Endothelial cell of umbilical vein (primary cell): Measurements from ENCODE around the gene ANKH. TPM values are rescaled to one million over a fixed set of nuclear protein-coding genes. Genes with fewer than 3 reads are reported as not detected.

Experiments used
- BruUV-seq: library from RNA; stranded (reverse); fragments of 400-500 nt; replicated peaks from 2 replicates; lab custom pipeline; 2021; lab: Mats Ljungman, UMichigan
- CTCF ChIA-PET: fragments of 300-600, 350-600 bp; sonication (Branson Sonifier 250); formaldehyde crosslinking; loops from one replicate; lab custom pipeline; 2021; ENCODE audit warnings: antibody characterized with exemption, inconsistent platforms; lab: Charles Lee
- POLR2A ChIA-PET: fragments of 300-600, 350-600 bp; sonication (Branson Sonifier 250); formaldehyde crosslinking; loops from one replicate; lab custom pipeline; 2021; ENCODE audit warnings: antibody characterized with exemption, inconsistent platforms; lab: Charles Lee
- DNase-seq: peaks from one replicate; pipeline ENCODE4 v3.0.0-alpha.2; 2011; ENCODE audit warnings: low read depth, low spot score
- FAIRE-seq: peaks from 2 replicates; lab custom pipeline; 2011; peaks lifted over from hg19 to GRCh38; lab: Jason Lieb, UNC
- H2AFZ ChIP-seq: 2 replicates; pipeline ENCODE4 v1.6.0; 2012; ENCODE audit warnings: low read depth, low read length, control low read depth, inconsistent platforms
- H3K27ac ChIP-seq: 2 replicates; pipeline ENCODE4 v1.5.1; 2011; ENCODE audit warnings: low read depth, mild to moderate bottlenecking, control low read depth, low read length, moderate library complexity; ENCODE audit not compliant: insufficient read depth
- H3K27me3 ChIP-seq, 2 experiments: 2 replicates each; pipeline versions ENCODE4 v1.6.0 to v1.6.1; 2011; ENCODE audit warnings: low read length in 2 of 2, mixed read lengths in 1 of 2; ENCODE audit not compliant: control insufficient read depth in 2 of 2, insufficient read depth in 2 of 2
- H3K36me3 ChIP-seq, 2 experiments: 2 replicates in 1 of 2; 3 replicates in 1 of 2; pipeline ENCODE4 v1.5.1; 2011; ENCODE audit warnings: low read length in 2 of 2, mild to moderate bottlenecking in 1 of 2, moderate library complexity in 1 of 2; ENCODE audit not compliant: control insufficient read depth in 2 of 2, insufficient read depth in 2 of 2; ENCODE audit errors: extremely low read depth in 1 of 2
- H3K4me1 ChIP-seq: 3 replicates; pipeline ENCODE4 v1.5.1; 2011; ENCODE audit warnings: mild to moderate bottlenecking, low read length; ENCODE audit not compliant: control insufficient read depth, insufficient read depth; ENCODE audit errors: extremely low read depth
- H3K4me2 ChIP-seq: 2 replicates; pipeline ENCODE4 v1.6.1; 2011; ENCODE audit warnings: low read length, control low read depth, mixed read lengths; ENCODE audit not compliant: insufficient read depth
- H3K4me3 ChIP-seq, 3 experiments: fragments of 200-600 bp in 1 of 3; sonication (generic), shearing (Covaris generic) in 1 of 3; replicated peaks in 1 of 3; 2 replicates each; pipeline ENCODE4 v1.5.1; 2011 to 2016; ENCODE audit warnings: control low read depth in 3 of 3, low read length in 3 of 3, mild to moderate bottlenecking in 2 of 3, inconsistent platforms in 1 of 3, low read depth in 1 of 3, moderate library complexity in 1 of 3; ENCODE audit not compliant: insufficient read depth in 1 of 3
- H3K79me2 ChIP-seq: 2 replicates; pipeline ENCODE4 v1.6.0; 2012; ENCODE audit warnings: low read length, inconsistent platforms; ENCODE audit not compliant: control insufficient read depth, insufficient read depth
- H3K9ac ChIP-seq: replicated peaks from 2 replicates; pipeline ENCODE3; 2011; ENCODE audit warnings: low read length, control low read depth; ENCODE audit not compliant: insufficient read depth; ENCODE audit errors: extremely low read depth
- H3K9me1 ChIP-seq: replicated peaks from 3 replicates; pipeline ENCODE4 v1.6.0; 2011; ENCODE audit warnings: mild to moderate bottlenecking, low read length; ENCODE audit not compliant: control insufficient read depth, insufficient read depth; ENCODE audit errors: extremely low read depth
- H3K9me3 ChIP-seq: replicated peaks from 2 replicates; pipeline ENCODE4 v1.5.1; 2012; ENCODE audit warnings: low read length, inconsistent platforms; ENCODE audit not compliant: control insufficient read depth, insufficient read depth
- H4K20me1 ChIP-seq: replicated peaks from 2 replicates; pipeline ENCODE3; 2011; ENCODE audit warnings: mild to moderate bottlenecking, low read length; ENCODE audit not compliant: control insufficient read depth, insufficient read depth; ENCODE audit errors: extremely low read depth
- CTCF ChIP-seq, 2 donors: IDR thresholded peaks; 1 replicate in 1 of 2; 2 replicates in 1 of 2; pipeline ENCODE4 v1.5.1; 2011; ENCODE audit warnings: low read length in 2 of 2, mild to moderate bottlenecking in 2 of 2, moderate library complexity in 2 of 2, control low read depth in 1 of 2, inconsistent platforms in 1 of 2, low read depth in 1 of 2; ENCODE audit not compliant: insufficient read depth in 1 of 2; ENCODE audit errors: extremely low read depth in 1 of 2
- EZH2 ChIP-seq: IDR thresholded peaks from 2 replicates; pipeline ENCODE4 v1.6.1; 2012; ENCODE audit warnings: borderline replicate concordance, low read depth, mild to moderate bottlenecking, moderate library complexity, low read length, inconsistent platforms; ENCODE audit not compliant: severe bottlenecking
- FOS ChIP-seq: IDR thresholded peaks from 2 replicates; pipeline ENCODE4 v1.6.1; 2011; ENCODE audit warnings: mild to moderate bottlenecking, low read length, moderate library complexity, borderline replicate concordance; ENCODE audit not compliant: insufficient read depth
- GATA2 ChIP-seq: IDR thresholded peaks from 2 replicates; pipeline ENCODE4 v1.7.0; 2011; ENCODE audit warnings: low read depth, mild to moderate bottlenecking, moderate library complexity, mixed read lengths, low read length; ENCODE audit not compliant: insufficient read length, insufficient read depth
- JUN ChIP-seq: IDR thresholded peaks from 2 replicates; pipeline ENCODE4 v1.6.1; 2011; ENCODE audit warnings: borderline replicate concordance, low read depth; ENCODE audit not compliant: insufficient read length, insufficient read depth
- MAX ChIP-seq: IDR thresholded peaks from 2 replicates; pipeline ENCODE4 v1.6.1; 2011; ENCODE audit not compliant: insufficient read depth, insufficient read length
- MYC ChIP-seq: IDR thresholded peaks from one replicate; pipeline ENCODE4 v1.6.1; 2011; ENCODE audit warnings: mild to moderate bottlenecking, low read depth, low read length
- POLR2A ChIP-seq: IDR thresholded peaks from 2 replicates; pipeline ENCODE4 v1.6.1; 2012; ENCODE audit warnings: low read depth, mild to moderate bottlenecking, control low read depth, low read length
- dilution Hi-C: fragments of 300-500 bp; cut with MboI; formaldehyde crosslinking; loops from one replicate; pipeline ENCODE4 v1.15.0; 2019; ENCODE audit warnings: low sequenced_read_pairs; ENCODE audit not compliant: extremely low pct_ligation_motif_present
- intact Hi-C: fragments of 100-400 bp; cut with micrococcal nuclease; formaldehyde crosslinking; loops from one replicate; pipeline ENCODE4 v1.10.0; 2022
- polyA plus RNA-seq, 4 experiments: library from polyadenylated mRNA; depleted of rRNA in 3 of 4; stranded (reverse) in 3 of 4; unstranded in 1 of 4; fragments of >200 nt; gene quantifications; 2 replicates each; pipeline versions ENCODE4 v1.2.1 to v1.2.3, GENCODE V29; 2011 to 2012; ENCODE audit warnings: missing spikeins in 1 of 4
- total RNA-seq: library from RNA; stranded (reverse); gene quantifications from 2 replicates; pipeline ENCODE4 v1.2.3, GENCODE V29; 2021

Gene ANKH
- total and polyA plus RNA-seq, 2 donors (not counting 3 experiments of a cell fraction or from before 2014, with no cell fraction given), result 12.7 to 31.4 TPM

- Histone ChIP-seq H3K27ac (no peak overlapping the region), H3K9me1 (no peaks in the 10 kb centered on the region), H4K20me1 (no peaks in the 10 kb centered on the region), H3K27me3 (no peaks in the 10 kb centered on the region), H3K9ac (no peak overlapping the region), H3K79me2 (no peaks in the 10 kb centered on the region), H3K4me1 (no peaks in the 10 kb centered on the region), H3K36me3 (peaks cover 11 to 14% of the 10 kb centered on the region in 2 experiments), H2AFZ (no peak overlapping the region), H3K9me3 (no peaks in the 10 kb centered on the region), H3K4me2 (no peak overlapping the region), H3K4me3 (no peak overlapping the region)
- dilution Hi-C loops (no loop called here), intact Hi-C loops (no loop called here)
- TF ChIP-seq FOS, result no peak
- TF ChIP-seq GATA2, result no peak
- TF ChIP-seq MYC, result no peak
- no peak for TF ChIP-seq EZH2
- no peak for TF ChIP-seq MAX
- no peak for TF ChIP-seq CTCF (IDR thresholded peaks at IDR 0.05; ENCODE audit: extremely low read depth in 1 of 2, insufficient read depth in 1 of 2, low read depth in 1 of 2, low read length in 2 of 2)
- no peak for TF ChIP-seq JUN
- no peak for TF ChIP-seq POLR2A
- CTCF ChIA-PET, result interaction anchor here (1.8 kb wide), 1 partner anchor 12 kb away, joined by 4 read pairs; no protein-coding TSS in a partner anchor
- POLR2A ChIA-PET, result no interaction called here
- no TSS peak for BruUV-seq
- DNase-seq (no peak), FAIRE-seq (no peak)
These were observed 159.4 kb downstream of the ANKH start for GRCh38 chr5:14712131-14712530.
